ENCODE results near the gene SLC47A1.

The SLC47A1 gene

GRCh38 chr17:19596869-19597268 lies 63.2 kb downstream of the SLC47A1 start:
- no peak for DNase-seq (ENCODE audit: low read depth)

GRCh38 chr17:19610311-19610710 lies 76.7 kb downstream of the SLC47A1 start:
- DNase-seq (ENCODE audit: low read depth), result no peak

GRCh38 chr17:19610879-19611278 lies 77.2 kb downstream of the SLC47A1 start:
- no peak for DNase-seq (ENCODE audit: low read depth)

DNA sequence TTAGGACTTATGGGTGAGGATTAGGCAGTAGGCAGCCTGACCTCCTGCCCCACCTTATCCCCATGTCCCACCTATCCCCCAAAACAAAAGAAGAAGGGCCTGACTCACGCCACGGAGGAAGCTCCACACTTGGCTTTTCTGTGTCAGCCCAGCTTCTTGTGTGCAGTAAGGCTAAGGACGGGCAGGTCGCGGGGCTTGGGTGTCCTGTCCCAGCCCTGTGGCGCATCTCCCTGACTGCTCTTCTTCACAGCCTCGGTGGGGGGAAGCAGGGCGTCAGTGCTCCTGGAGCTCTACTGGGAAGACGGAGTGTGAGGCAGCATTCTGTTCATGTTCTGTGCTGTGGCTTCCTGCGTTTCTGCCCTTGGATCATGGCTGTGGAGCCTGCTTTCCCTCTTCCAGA lies 80.3 kb downstream of the SLC47A1 start:
- DNase-seq (ENCODE audit: low read depth), result no peak

GRCh38 chr17:19614900-19615299 lies 81.2 kb downstream of the SLC47A1 start:
- DNase-seq (ENCODE audit: low read depth), result no peak

DNA sequence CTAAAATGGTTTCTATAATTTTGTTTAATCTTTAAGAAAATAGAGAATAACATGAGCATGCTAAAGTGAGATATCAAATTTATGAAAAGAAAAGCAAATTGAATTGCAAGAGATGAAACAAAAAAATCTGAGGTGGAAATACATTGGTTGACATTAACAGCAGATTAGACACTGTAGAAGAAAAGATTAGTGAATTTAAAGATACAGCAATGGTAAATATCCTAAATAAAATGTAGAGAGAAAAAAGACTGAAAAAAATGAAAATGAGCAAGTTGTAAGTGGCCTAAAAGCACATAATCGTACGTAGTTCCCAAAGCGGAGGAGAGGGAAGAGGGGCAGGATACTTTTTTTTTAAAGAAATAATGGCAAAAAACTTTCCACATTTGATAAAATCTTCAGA lies 84.4 kb downstream of the SLC47A1 start:
- DNase-seq (ENCODE audit: low read depth), result no peak

- no peak for DNase-seq (ENCODE audit: low read depth)
Observed at GRCh38 chr17:19619705-19620325, 86.2 kb downstream of the SLC47A1 start.

DNA sequence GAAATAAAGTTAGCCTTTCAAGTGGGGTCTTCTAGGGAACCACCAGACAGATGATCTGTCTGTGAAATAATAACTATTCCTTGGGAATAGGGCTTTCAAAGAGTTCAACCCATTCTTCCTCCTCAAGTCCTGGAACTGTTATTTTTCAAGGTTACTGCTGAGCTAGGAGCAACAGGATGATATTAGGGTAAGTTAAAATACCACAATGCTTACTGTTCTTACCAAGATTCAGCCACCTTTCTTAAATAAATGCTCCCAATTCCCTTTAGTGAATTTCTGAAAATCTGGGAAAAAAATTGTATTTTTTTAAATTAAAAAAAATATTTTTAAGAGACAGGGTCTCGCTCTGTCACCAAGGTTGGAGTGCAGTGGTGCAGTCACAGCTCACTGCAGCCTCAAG lies 88.0 kb downstream of the SLC47A1 start:
- DNase-seq (ENCODE audit: low read depth), result no peak

DNA sequence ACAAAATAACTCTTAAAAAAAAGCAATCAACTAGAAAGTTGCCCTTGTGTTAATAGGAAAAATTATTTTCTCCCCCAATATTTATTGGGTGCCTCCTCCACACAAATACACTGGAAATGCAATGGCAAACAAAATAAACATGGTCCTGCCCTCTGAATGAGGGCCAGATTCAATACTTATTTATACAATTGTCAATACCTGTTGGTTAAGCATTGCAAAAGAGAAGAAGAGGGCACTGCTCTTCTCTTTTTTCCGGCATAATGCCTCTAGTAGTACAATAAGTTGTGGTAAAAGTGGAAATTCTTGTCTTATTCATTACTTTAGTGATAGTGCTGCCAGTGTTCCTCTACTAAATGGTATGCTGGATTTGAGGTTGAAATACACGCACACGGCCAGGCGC lies 92.4 kb downstream of the SLC47A1 start:
- no peak for DNase-seq (ENCODE audit: low read depth)

All from HS-5 (cell line).